Osteocyte (in vitro differentiated cells): ENCODE measurements around the gene SCOC. TPM values are rescaled to one million over a fixed set of nuclear protein-coding genes. Genes with fewer than 3 reads are reported as not detected.
A peak's percentile ranks its signal among the peaks of the same experiment; 100 is the strongest.

Experiments used
- DNase-seq: peaks from one replicate; pipeline ENCODE4 v3.0.0; 2021; ENCODE audit warnings: mixed read lengths; ENCODE audit not compliant: unreplicated experiment; ENCODE audit errors: extremely low spot score
- H3K27ac Mint-ChIP-seq: one replicate; pipeline ENCODE4 v1.8.0; 2021; ENCODE audit warnings: mild to moderate bottlenecking, mixed read lengths; ENCODE audit not compliant: unreplicated experiment
- H3K27me3 Mint-ChIP-seq: one replicate; pipeline ENCODE4 v1.8.0; 2021; ENCODE audit warnings: mixed read lengths; ENCODE audit not compliant: unreplicated experiment
- H3K36me3 Mint-ChIP-seq: one replicate; pipeline ENCODE4 v1.8.0; 2021; ENCODE audit warnings: mixed read lengths; ENCODE audit not compliant: unreplicated experiment
- H3K4me1 Mint-ChIP-seq: one replicate; pipeline ENCODE4 v1.8.0; 2021; ENCODE audit warnings: mixed read lengths; ENCODE audit not compliant: unreplicated experiment
- H3K4me3 Mint-ChIP-seq: one replicate; pipeline ENCODE4 v1.8.0; 2021; ENCODE audit warnings: mild to moderate bottlenecking, moderate library complexity, mixed read lengths; ENCODE audit not compliant: unreplicated experiment
- H3K9me3 Mint-ChIP-seq: one replicate; pipeline ENCODE4 v1.8.0; 2021; ENCODE audit warnings: mixed read lengths; ENCODE audit not compliant: unreplicated experiment
- CTCF ChIP-seq: fragments of 200-600 bp; sonication (generic); IDR thresholded peaks from 2 replicates; pipeline ENCODE4 v1.5.0; 2021; ENCODE audit warnings: antibody characterized with exemption, mild to moderate bottlenecking, moderate library complexity
- long read RNA-seq: library from polyadenylated mRNA; unstranded; transcript quantifications from one replicate; pipeline ENCODE4 v2.0.0, GENCODE V29; 2021
- total RNA-seq: library from RNA; stranded (reverse); gene quantifications from 2 replicates; pipeline ENCODE4 v1.2.1, GENCODE V29; 2021

SCOC gene
- 43.6 and 43.9 TPM in 2 replicates for total RNA-seq
- long read RNA-seq, transcript SCOC-207 (3 exons, 1,838 nt): minor isoform, 22 of 646 reads
- long read RNA-seq, transcript SCOC-211 (4 exons, 1,959 nt): major isoform, 597 of 646 reads
- long read RNA-seq, partial matches to known transcripts: 14 of 646 reads
- long read RNA-seq, other reads (novel, unspliced or antisense): 13 of 646 reads

GRCh38 chr4:140373328-140374129 lies at the start of gene SCOC:
SCOC (plus strand) TSS chr4:140373646; CDS start chr4:140379171, 5,525 bp downstream.
- Mint-ChIP-seq H3K27me3 (peaks cover 10% of the 10 kb centered on the region), H3K4me3 (no peak within 1 kb of the TSS), H3K9me3 (no peaks in the 10 kb centered on the region), H3K4me1 (peaks cover 35% of the 10 kb centered on the region), H3K36me3 (no peaks in the 10 kb centered on the region), H3K27ac (no peak within 1 kb of the TSS)
- no peak for TF ChIP-seq CTCF
- peak; percentile 99 for DNase-seq

- TF ChIP-seq CTCF: peak; percentile 85
- H3K27me3 Mint-ChIP-seq: peaks cover 14% of the 10 kb centered on the region
- H3K9me3 Mint-ChIP-seq: peaks cover under 1% of the 10 kb centered on the region
- no peak overlapping the region for H3K27ac Mint-ChIP-seq
- no peak for DNase-seq
- H3K4me3 Mint-ChIP-seq: no peak overlapping the region
- H3K36me3 Mint-ChIP-seq: no peaks in the 10 kb centered on the region
- H3K4me1 Mint-ChIP-seq: peaks cover 3% of the 10 kb centered on the region
These were observed 47.0 kb upstream of the SCOC start for GRCh38 chr4:140326395-140326993.

- Mint-ChIP-seq H3K36me3 (no peaks in the 10 kb centered on the region), H3K9me3 (no peaks in the 10 kb centered on the region), H3K27me3 (peaks cover 15% of the 10 kb centered on the region), H3K4me1 (peaks cover 4% of the 10 kb centered on the region), H3K27ac (no peak overlapping the region), H3K4me3 (no peak overlapping the region)
- DNase-seq: no peak
- TF ChIP-seq CTCF: peak; percentile 68
These were observed 43.0 kb upstream of the SCOC start for GRCh38 chr4:140330311-140330900.

- Mint-ChIP-seq H3K27me3 (peaks cover 15% of the 10 kb centered on the region), H3K9me3 (no peaks in the 10 kb centered on the region), H3K4me3 (no peak overlapping the region)
These were observed 42.2 kb upstream of the SCOC start for GRCh38 chr4:140331245-140331644.

More at GRCh38 chr4:140331245-140331644, 42.2 kb upstream of the SCOC start:
- TF ChIP-seq CTCF: no peak
- H3K4me1 Mint-ChIP-seq: peaks cover 4% of the 10 kb centered on the region
- H3K36me3 Mint-ChIP-seq: no peaks in the 10 kb centered on the region
- H3K27ac Mint-ChIP-seq: no peak overlapping the region
- no peak for DNase-seq
